Spleen (tissue), 7 donors: Measurements from ENCODE around the gene ASF1B.

Source experiments
- POLR2A ChIP-seq, 3 donors: fragments of 450-650 bp; IDR thresholded peaks; one replicate each; pipeline ENCODE4 v1.5.1; 2017; ENCODE audit warnings: antibody characterized with exemption in 3 of 3, mild to moderate bottlenecking in 1 of 3
- TF ChIP-seq, protein P1 (sequence below), 11 experiments: fragments of 200-600 bp in 7 of 11; fragments of 450-650 bp in 4 of 11; sonication (generic) in 4 of 11; IDR thresholded peaks in 8 of 11; conservative IDR thresholded peaks in 3 of 11; 1 replicate in 7 of 11; 2 replicates in 4 of 11; pipeline versions ENCODE4 v1.4.0 to v1.8.0; 2016 to 2021; ENCODE audit warnings: antibody characterized with exemption in 11 of 11, inconsistent platforms in 4 of 11, mild to moderate bottlenecking in 1 of 11
- donor health status: DM: no; HTN: no; CAD: no; lungs with moderate emphysema.
- donor health status: DM: no; HTN: no; CAD: no.
- donor health status: DM: no; HTN: no; CAD: no.

DNA sequence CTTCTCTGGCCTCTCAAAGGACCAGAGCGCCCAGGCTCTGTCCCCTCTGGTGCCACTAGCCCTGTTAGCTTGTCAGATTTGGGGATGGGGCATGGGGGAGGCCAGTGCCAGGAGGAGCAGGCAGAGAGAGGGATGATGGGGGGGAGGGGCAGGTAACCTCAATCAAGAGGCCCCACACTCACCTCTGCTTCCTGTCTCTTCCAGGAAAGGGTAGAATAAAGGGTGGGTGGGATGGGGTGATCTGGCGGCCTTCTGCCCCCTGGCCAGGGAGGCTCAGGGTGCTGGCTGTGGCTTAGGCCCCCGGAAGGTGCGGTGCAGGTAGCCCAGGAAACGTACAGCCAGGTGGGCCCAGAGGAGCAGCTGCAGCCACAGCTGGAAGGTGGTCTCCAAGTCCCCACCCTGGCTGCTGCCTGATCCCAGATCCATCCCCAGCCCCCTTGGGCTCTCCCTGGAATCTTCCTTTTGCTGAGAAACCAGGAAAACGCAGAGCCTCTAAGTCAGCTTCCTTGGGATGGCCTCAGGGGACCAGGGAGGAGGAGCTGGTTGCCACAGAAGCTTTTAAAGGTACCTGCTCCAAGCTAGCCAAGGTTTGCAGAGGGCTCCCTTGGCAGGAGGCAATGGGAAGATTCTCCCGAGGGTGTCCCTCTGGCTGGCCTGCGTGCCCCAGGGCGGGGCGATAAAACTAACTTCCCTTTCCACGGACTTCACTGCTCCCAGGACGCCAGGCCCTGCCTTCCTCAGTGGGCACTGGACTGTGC lies 24.2 kb downstream of the ASF1B start:
- TF ChIP-seq, protein P1, sequence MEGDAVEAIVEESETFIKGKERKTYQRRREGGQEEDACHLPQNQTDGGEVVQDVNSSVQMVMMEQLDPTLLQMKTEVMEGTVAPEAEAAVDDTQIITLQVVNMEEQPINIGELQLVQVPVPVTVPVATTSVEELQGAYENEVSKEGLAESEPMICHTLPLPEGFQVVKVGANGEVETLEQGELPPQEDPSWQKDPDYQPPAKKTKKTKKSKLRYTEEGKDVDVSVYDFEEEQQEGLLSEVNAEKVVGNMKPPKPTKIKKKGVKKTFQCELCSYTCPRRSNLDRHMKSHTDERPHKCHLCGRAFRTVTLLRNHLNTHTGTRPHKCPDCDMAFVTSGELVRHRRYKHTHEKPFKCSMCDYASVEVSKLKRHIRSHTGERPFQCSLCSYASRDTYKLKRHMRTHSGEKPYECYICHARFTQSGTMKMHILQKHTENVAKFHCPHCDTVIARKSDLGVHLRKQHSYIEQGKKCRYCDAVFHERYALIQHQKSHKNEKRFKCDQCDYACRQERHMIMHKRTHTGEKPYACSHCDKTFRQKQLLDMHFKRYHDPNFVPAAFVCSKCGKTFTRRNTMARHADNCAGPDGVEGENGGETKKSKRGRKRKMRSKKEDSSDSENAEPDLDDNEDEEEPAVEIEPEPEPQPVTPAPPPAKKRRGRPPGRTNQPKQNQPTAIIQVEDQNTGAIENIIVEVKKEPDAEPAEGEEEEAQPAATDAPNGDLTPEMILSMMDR (IDR thresholded peaks at IDR 0.05 in 8 of 11, conservative IDR thresholded peaks at IDR 0.05 in 3 of 11), result no peak
- TF ChIP-seq POLR2A (IDR thresholded peaks at IDR 0.05), result no peak
